A549 treated with AZD9567 at 1 μM for 4 hours (cell line): ENCODE results near the gene TMF1. TPM values are rescaled to one million over a fixed set of nuclear protein-coding genes. Genes with fewer than 3 reads are reported as not detected.

Source experiments
- total RNA-seq: library from RNA; stranded (reverse); fragments of 200-300 nt; extraction: Qiagen RNA extraction; gene quantifications from 5 replicates; pipeline ENCODE4 v1.2.3, GENCODE V29; 2022; ENCODE audit not compliant: insufficient read depth

The TMF1 gene
- total RNA-seq, result 11.4 to 15.2 TPM (median 14.4 TPM) in 5 replicates

GRCh38 chr3:69051756-69052471, at the start of gene TMF1:
TSS of gene TMF1 (minus strand) at chr3:69052333. CDS start at chr3:69052086, 247 bp downstream.

GRCh38 chr3:69084326-69085167, 32.4 kb upstream of the TMF1 start, which contains the start of gene ARL6IP5:
TSS of gene ARL6IP5 (plus strand) at chr3:69084937. CDS start at chr3:69085048, 111 bp downstream.

GRCh38 chr3:69080233-69080920, 28.2 kb upstream of the TMF1 start, which contains the start of gene UBA3:
TSS of gene UBA3 (minus strand) at chr3:69080365. CDS start at chr3:69080353, 12 bp downstream.

GRCh38 chr3:69013253-69014021, 38.7 kb downstream of the TMF1 start, which contains the start of gene EOGT:
TSS of gene EOGT (minus strand) at chr3:69013684. CDS start at chr3:69009846, 3,838 bp downstream.

Other genes starting within 250 kb of the TMF1 start
- gene TAFA4, start 119.8 kb downstream of the TMF1 start, total RNA-seq, result not detected in 5 replicates
- gene EOGT, start 38.6 kb downstream of the TMF1 start, total RNA-seq, result 7.2 to 11.8 TPM (median 10.7 TPM) in 5 replicates
- 20.6 to 27.8 TPM (median 25.2 TPM) in 5 replicates for gene UBA3, start 28.0 kb upstream of the TMF1 start, total RNA-seq
- gene ARL6IP5, start 32.6 kb upstream of the TMF1 start, total RNA-seq, result 68.1 to 78.5 TPM (median 77.1 TPM) in 5 replicates
- gene LMOD3, start 70.3 kb upstream of the TMF1 start, total RNA-seq, result not detected in 5 replicates